B cell (primary cell): Measurements from ENCODE around the gene PIPOX.

ENCODE experiments used
- CTCF ChIP-seq: fragments of 200-600 bp; IDR thresholded peaks from one replicate; pipeline ENCODE4 v1.8.0; 2022; ENCODE audit warnings: antibody characterized with exemption, mild to moderate bottlenecking
- EZH2 ChIP-seq: IDR thresholded peaks from 2 replicates; pipeline ENCODE4 v1.6.1; 2012; ENCODE audit warnings: borderline replicate concordance, low read depth, mild to moderate bottlenecking, moderate library complexity, low read length; ENCODE audit not compliant: insufficient read depth, poor library complexity, severe bottlenecking

- TF ChIP-seq CTCF: no peak
- no peak for TF ChIP-seq EZH2
Measured at GRCh38 chr17:29066606-29067005, 23.7 kb downstream of the PIPOX start.
